Natural killer cell (primary cell): ENCODE measurements around the gene ARHGAP24. TPM values are rescaled to one million over a fixed set of nuclear protein-coding genes. Genes with fewer than 3 reads are reported as not detected.

Experiments used
- ATAC-seq, 3 donors: fragments of 150-1000 bp in 2 of 3; fragments of 200-7000 bp in 1 of 3; cut with Tn5 transposase; 1 replicate in 1 of 3; 2 replicates in 2 of 3; pipeline ENCODE4 v1.10.0; 2021; ENCODE audit warnings: mild to moderate bottlenecking in 2 of 3, moderate library complexity in 2 of 3
- DNase-seq, 2 donors: peaks; one replicate each; pipeline versions ENCODE4 v3.0.0 to v3.0.0-alpha.2; 2013 to 2021; ENCODE audit warnings: mixed read lengths in 1 of 2
- H3K27ac ChIP-seq: one replicate; pipeline ENCODE4 v1.5.1; 2013; ENCODE audit warnings: mild to moderate bottlenecking, low read length
- H3K27me3 ChIP-seq: one replicate; pipeline ENCODE4 v1.6.1; 2013; ENCODE audit warnings: low read length; ENCODE audit not compliant: control insufficient read depth, insufficient read depth
- H3K36me3 ChIP-seq: one replicate; pipeline ENCODE4 v1.6.1; 2013; ENCODE audit warnings: low read length; ENCODE audit not compliant: control insufficient read depth, insufficient read depth
- H3K4me1 ChIP-seq: one replicate; pipeline ENCODE4 v1.6.1; 2013; ENCODE audit warnings: low read length; ENCODE audit not compliant: control insufficient read depth, insufficient read depth
- H3K4me3 ChIP-seq: one replicate; pipeline ENCODE4 v1.5.1; 2013; ENCODE audit warnings: low read length
- H3K9me3 ChIP-seq: one replicate; pipeline ENCODE4 v1.6.1; 2013; ENCODE audit warnings: low read length; ENCODE audit not compliant: control insufficient read depth, insufficient read depth
- H3K27ac Mint-ChIP-seq, 2 donors: one replicate each; pipeline ENCODE4 v1.8.0; 2022; ENCODE audit warnings: mild to moderate bottlenecking in 2 of 2, mixed read lengths in 2 of 2, moderate library complexity in 1 of 2
- H3K27me3 Mint-ChIP-seq, 2 donors: one replicate each; pipeline ENCODE4 v1.8.0; 2022; ENCODE audit warnings: low read depth in 2 of 2, mixed read lengths in 2 of 2
- H3K36me3 Mint-ChIP-seq: one replicate; pipeline ENCODE4 v1.8.0; 2022; ENCODE audit warnings: mixed read lengths
- H3K4me1 Mint-ChIP-seq, 2 donors: one replicate each; pipeline ENCODE4 v1.8.0; 2022; ENCODE audit warnings: mixed read lengths in 2 of 2
- H3K4me3 Mint-ChIP-seq: one replicate; pipeline ENCODE4 v1.8.0; 2022; ENCODE audit warnings: mild to moderate bottlenecking, moderate library complexity, mixed read lengths
- H3K9me3 Mint-ChIP-seq, 2 donors: one replicate each; pipeline ENCODE4 v1.8.0; 2022; ENCODE audit warnings: mixed read lengths in 2 of 2
- WGBS: methylation state at CpG from one replicate; pipeline ENCODE4 v1.1.7; 2013; ENCODE audit warnings: missing lambda C conversion rate; ENCODE audit not compliant: insufficient coverage; 5-methylcytosine and 5-hydroxymethylcytosine counted together
- intact Hi-C: fragments of 100-400 bp; cut with micrococcal nuclease; formaldehyde crosslinking; loops from one replicate; pipeline ENCODE4 v1.14.2; 2022
- total RNA-seq, 4 donors: library from RNA; stranded (reverse); fragments of 120-200 nt in 1 of 4; gene quantifications; one replicate each; pipeline versions ENCODE4 v1.2.3 to v1.2.4, GENCODE V29; 2013 to 2022
- TF ChIP-seq, protein P1 (sequence below): fragments of 200-600 bp; IDR thresholded peaks from one replicate; pipeline ENCODE4 v1.8.0; 2022; ENCODE audit warnings: antibody characterized with exemption

The ARHGAP24 gene
- total RNA-seq, 3 donors from 2014 or later (not counting 1 experiment from before 2014, with no cell fraction given): 1.7 to 3.6 (median 1.7) TPM

DNA sequence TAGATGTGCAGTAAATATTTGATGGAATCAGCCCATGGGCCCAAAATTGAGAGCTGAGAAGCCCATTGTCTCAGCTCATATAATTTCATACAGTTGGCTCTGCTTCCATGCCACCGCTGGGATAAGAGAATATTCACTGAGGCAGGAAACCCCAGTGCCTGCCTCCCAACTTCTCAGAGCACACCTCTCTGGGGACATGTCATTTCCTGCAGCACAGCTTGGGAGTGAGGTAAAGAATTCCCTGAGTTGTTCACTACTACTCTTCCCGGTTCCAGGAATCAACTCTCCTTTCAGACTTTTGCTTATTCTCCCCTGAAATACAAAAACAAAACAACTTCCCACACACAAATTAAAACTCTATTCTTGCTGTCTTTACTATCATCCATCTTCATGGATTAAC, 495.6 kb downstream of the ARHGAP24 start:
- Histone ChIP-seq H3K4me1 (no peaks in the 10 kb centered on the region), H3K27ac (no peak overlapping the region), H3K9me3 (no peaks in the 10 kb centered on the region), H3K4me3 (no peak overlapping the region), H3K27me3 (no peaks in the 10 kb centered on the region), H3K36me3 (no peaks in the 10 kb centered on the region)
- Mint-ChIP-seq H3K4me3 (no peak overlapping the region), H3K27ac (no peak overlapping the region), H3K36me3 (no peaks in the 10 kb centered on the region), H3K9me3 (peaks cover 2 to 3% of the 10 kb centered on the region in 2 donors), H3K4me1 (no peaks in the 10 kb centered on the region), H3K27me3 (no peaks in the 10 kb centered on the region)
- TF ChIP-seq, protein P1, sequence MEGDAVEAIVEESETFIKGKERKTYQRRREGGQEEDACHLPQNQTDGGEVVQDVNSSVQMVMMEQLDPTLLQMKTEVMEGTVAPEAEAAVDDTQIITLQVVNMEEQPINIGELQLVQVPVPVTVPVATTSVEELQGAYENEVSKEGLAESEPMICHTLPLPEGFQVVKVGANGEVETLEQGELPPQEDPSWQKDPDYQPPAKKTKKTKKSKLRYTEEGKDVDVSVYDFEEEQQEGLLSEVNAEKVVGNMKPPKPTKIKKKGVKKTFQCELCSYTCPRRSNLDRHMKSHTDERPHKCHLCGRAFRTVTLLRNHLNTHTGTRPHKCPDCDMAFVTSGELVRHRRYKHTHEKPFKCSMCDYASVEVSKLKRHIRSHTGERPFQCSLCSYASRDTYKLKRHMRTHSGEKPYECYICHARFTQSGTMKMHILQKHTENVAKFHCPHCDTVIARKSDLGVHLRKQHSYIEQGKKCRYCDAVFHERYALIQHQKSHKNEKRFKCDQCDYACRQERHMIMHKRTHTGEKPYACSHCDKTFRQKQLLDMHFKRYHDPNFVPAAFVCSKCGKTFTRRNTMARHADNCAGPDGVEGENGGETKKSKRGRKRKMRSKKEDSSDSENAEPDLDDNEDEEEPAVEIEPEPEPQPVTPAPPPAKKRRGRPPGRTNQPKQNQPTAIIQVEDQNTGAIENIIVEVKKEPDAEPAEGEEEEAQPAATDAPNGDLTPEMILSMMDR: no peak
- 94% methylated on average over 2 of the region's 2 CpGs for WGBS
- intact Hi-C loops: no loop called here
- DNase-seq: no peak
- ATAC-seq: no peak

DNA sequence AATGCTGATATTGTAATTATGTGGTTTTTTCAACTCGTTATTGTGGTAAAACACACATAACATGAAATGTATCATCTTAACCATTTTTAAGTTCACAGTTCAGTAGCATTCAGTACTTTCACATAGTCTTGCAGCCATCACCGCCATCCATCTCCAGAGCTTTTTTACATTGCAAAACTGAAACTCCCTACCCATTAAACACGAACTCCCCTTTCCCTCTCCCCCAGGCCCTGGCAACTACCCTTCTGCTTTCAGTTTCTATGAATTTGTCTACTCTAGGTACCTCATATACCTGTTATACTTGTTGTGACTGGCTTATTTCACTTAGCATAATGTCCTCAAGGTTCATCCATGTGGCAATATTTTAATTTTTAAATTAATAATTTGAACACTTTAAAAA, 504.3 kb downstream of the ARHGAP24 start:
- no peaks in the 10 kb centered on the region for H3K36me3 Mint-ChIP-seq
- TF ChIP-seq, protein P1: no peak
- 27% methylated on average over 3 of the region's 3 CpGs for WGBS
- H3K27me3 ChIP-seq: no peaks in the 10 kb centered on the region
- H3K27ac Mint-ChIP-seq: no peak overlapping the region
- no peaks in the 10 kb centered on the region for H3K36me3 ChIP-seq
- intact Hi-C loops: no loop called here
- peaks cover 6% of the 10 kb centered on the region in 2 donors for H3K9me3 Mint-ChIP-seq
- no peaks in the 10 kb centered on the region for H3K9me3 ChIP-seq
- DNase-seq (no peak), ATAC-seq (no peak)
- H3K4me1 ChIP-seq: no peaks in the 10 kb centered on the region
- no peaks in the 10 kb centered on the region for H3K4me1 Mint-ChIP-seq
- no peaks in the 10 kb centered on the region for H3K27me3 Mint-ChIP-seq
- no peak overlapping the region for H3K27ac ChIP-seq
- H3K4me3 ChIP-seq: no peak overlapping the region
- H3K4me3 Mint-ChIP-seq: no peak overlapping the region

DNA sequence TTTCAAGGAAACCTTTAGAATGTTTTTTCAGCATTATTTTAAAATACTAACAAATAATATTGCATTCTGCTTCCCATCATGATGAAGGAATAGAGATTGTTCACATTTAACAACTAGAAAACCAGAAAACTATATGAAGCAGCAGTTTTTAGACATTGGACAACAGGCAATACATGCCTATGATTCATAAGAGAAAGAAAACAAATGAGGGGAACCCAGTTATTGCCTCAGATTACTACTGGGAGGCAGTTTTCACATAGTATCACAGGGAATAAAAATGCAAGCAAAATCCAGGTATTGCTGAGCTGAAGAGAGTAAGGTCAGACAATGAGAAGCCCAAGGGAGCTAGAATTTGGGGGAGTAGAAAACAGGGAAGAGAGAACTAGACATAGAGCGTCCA, 511.3 kb downstream of the ARHGAP24 start:
- no peak for ATAC-seq
- 90% methylated on average over 1 of the region's 1 CpG for WGBS
- H3K9me3 ChIP-seq: no peaks in the 10 kb centered on the region

DNA sequence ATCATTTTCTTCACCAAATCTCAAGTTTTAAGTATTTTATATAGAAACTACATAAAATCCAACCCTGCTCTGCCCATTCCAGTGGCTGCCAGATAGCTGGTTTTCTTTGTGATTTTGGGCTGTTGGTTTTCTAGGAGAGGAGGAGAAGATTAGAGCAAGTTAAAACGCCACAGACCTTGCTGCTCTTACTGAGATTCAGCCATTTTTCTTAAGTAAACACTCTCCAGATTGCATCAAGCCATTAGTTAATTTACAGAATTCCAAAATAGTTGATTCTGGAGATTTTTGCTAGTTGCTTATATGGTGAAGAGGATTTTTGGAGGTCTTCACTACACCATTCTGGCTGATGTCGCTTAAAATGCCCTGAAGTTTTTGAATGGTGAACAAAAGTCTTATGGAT, 518.7 kb downstream of the ARHGAP24 start:
- TF ChIP-seq, protein P1: no peak
- 78% methylated on average over 1 of the region's 2 CpGs for WGBS
- no peak overlapping the region for H3K4me3 ChIP-seq
- H3K36me3 ChIP-seq: no peaks in the 10 kb centered on the region
- no peak for DNase-seq
- Mint-ChIP-seq H3K4me3 (no peak overlapping the region), H3K9me3 (peaks cover 0 to 4% of the 10 kb centered on the region in 2 donors), H3K36me3 (no peaks in the 10 kb centered on the region), H3K4me1 (peaks cover 0 to 5% of the 10 kb centered on the region in 2 donors), H3K27me3 (no peaks in the 10 kb centered on the region), H3K27ac (no peak overlapping the region)
- ATAC-seq: no peak
- H3K9me3 ChIP-seq: no peaks in the 10 kb centered on the region
- no peaks in the 10 kb centered on the region for H3K4me1 ChIP-seq
- no peaks in the 10 kb centered on the region for H3K27me3 ChIP-seq
- no peak overlapping the region for H3K27ac ChIP-seq
- intact Hi-C loops: no loop called here

More for the DNA sequence above, 511.3 kb downstream of the ARHGAP24 start:
- intact Hi-C loops: no loop called here
- no peaks in the 10 kb centered on the region for H3K4me1 ChIP-seq
- TF ChIP-seq, protein P1: no peak
- no peak overlapping the region for H3K27ac ChIP-seq
- H3K27ac Mint-ChIP-seq: no peak overlapping the region
- no peaks in the 10 kb centered on the region for H3K4me1 Mint-ChIP-seq
- no peaks in the 10 kb centered on the region for H3K27me3 Mint-ChIP-seq
- peaks cover 10 to 11% of the 10 kb centered on the region in 2 donors for H3K9me3 Mint-ChIP-seq
- H3K36me3 Mint-ChIP-seq: no peaks in the 10 kb centered on the region
- H3K4me3 ChIP-seq: no peak overlapping the region
- DNase-seq: no peak
- no peaks in the 10 kb centered on the region for H3K27me3 ChIP-seq
- no peaks in the 10 kb centered on the region for H3K36me3 ChIP-seq
- H3K4me3 Mint-ChIP-seq: no peak overlapping the region
